Measurements from ENCODE around the gene NPY.

NPY gene

GRCh38 chr7:24328050-24328449, 44.1 kb downstream of the NPY start:
- H3K4me3 ChIP-seq (ENCODE audit: low read length) = no peak overlapping the region
- no peak for TF ChIP-seq CTCF (conservative IDR thresholded peaks at IDR 0.05; ENCODE audit: low read depth, low read length)
- DNase-seq (ENCODE audit: low read depth) = no peak

GRCh38 chr7:24328894-24329293, 44.9 kb downstream of the NPY start:
- no peak for TF ChIP-seq CTCF (conservative IDR thresholded peaks at IDR 0.05; ENCODE audit: low read depth, low read length)
- no peak overlapping the region for H3K4me3 ChIP-seq (ENCODE audit: low read length)
- DNase-seq (ENCODE audit: low read depth) = no peak

- no peak for DNase-seq (ENCODE audit: low read depth)
These were observed 50.0 kb downstream of the NPY start for GRCh38 chr7:24334012-24334411.

GRCh38 chr7:24334627-24335026, 50.6 kb downstream of the NPY start:
- no peak overlapping the region for H3K4me3 ChIP-seq (ENCODE audit: low read length)
- no peak for TF ChIP-seq CTCF (conservative IDR thresholded peaks at IDR 0.05; ENCODE audit: low read depth, low read length)
- no peak for DNase-seq (ENCODE audit: low read depth)

More at GRCh38 chr7:24334012-24334411, 50.0 kb downstream of the NPY start:
- no peak for TF ChIP-seq CTCF (conservative IDR thresholded peaks at IDR 0.05; ENCODE audit: low read depth, low read length)
- no peak overlapping the region for H3K4me3 ChIP-seq (ENCODE audit: low read length)

GRCh38 chr7:24336461-24336860, 52.5 kb downstream of the NPY start:
- no peak overlapping the region for H3K4me3 ChIP-seq (ENCODE audit: low read length)
- TF ChIP-seq CTCF (conservative IDR thresholded peaks at IDR 0.05; ENCODE audit: low read depth, low read length) = no peak
- no peak for DNase-seq (ENCODE audit: low read depth)

- H3K4me3 ChIP-seq (ENCODE audit: low read length) = no peak overlapping the region
- no peak for DNase-seq (ENCODE audit: low read depth)
- no peak for TF ChIP-seq CTCF (conservative IDR thresholded peaks at IDR 0.05; ENCODE audit: low read depth, low read length)
These were observed 53.2 kb downstream of the NPY start for GRCh38 chr7:24337180-24337579.

GRCh38 chr7:24339575-24339974, 55.6 kb downstream of the NPY start:
- H3K4me3 ChIP-seq (ENCODE audit: low read length) = no peak overlapping the region
- no peak for TF ChIP-seq CTCF (conservative IDR thresholded peaks at IDR 0.05; ENCODE audit: low read depth, low read length)
- no peak for DNase-seq (ENCODE audit: low read depth)
